Endothelial cell (in vitro differentiated cells): ENCODE data around the gene IGF2BP2. TPM values are rescaled to one million over a fixed set of nuclear protein-coding genes. Genes with fewer than 3 reads are reported as not detected.

Experiments
- DNase-seq: peaks from one replicate; pipeline ENCODE4 v3.0.0; 2021; ENCODE audit warnings: low spot score
- H3K27ac Mint-ChIP-seq: one replicate; pipeline ENCODE4 v1.8.0; 2021; ENCODE audit warnings: mixed read lengths, inconsistent platforms; ENCODE audit not compliant: unreplicated experiment
- H3K27me3 Mint-ChIP-seq: one replicate; pipeline ENCODE4 v1.8.0; 2021; ENCODE audit warnings: mild to moderate bottlenecking, moderate library complexity, mixed read lengths, inconsistent platforms; ENCODE audit not compliant: unreplicated experiment
- H3K36me3 Mint-ChIP-seq: one replicate; pipeline ENCODE4 v1.8.0; 2021; ENCODE audit warnings: mild to moderate bottlenecking, low read depth, mixed read lengths, inconsistent platforms; ENCODE audit not compliant: unreplicated experiment
- H3K4me1 Mint-ChIP-seq: one replicate; pipeline ENCODE4 v1.8.0; 2021; ENCODE audit warnings: mild to moderate bottlenecking, mixed read lengths, inconsistent platforms; ENCODE audit not compliant: unreplicated experiment
- H3K4me3 Mint-ChIP-seq: one replicate; pipeline ENCODE4 v1.8.0; 2021; ENCODE audit warnings: mild to moderate bottlenecking, mixed read lengths, inconsistent platforms; ENCODE audit not compliant: unreplicated experiment
- H3K9me3 Mint-ChIP-seq: one replicate; pipeline ENCODE4 v1.8.0; 2021; ENCODE audit warnings: mixed read lengths, inconsistent platforms; ENCODE audit not compliant: unreplicated experiment
- total RNA-seq: library from RNA; stranded (reverse); fragmentation: NEBNext Ultra II Directional; extraction: Animal tissue kit (Norgen Biotek cat#: 25700); gene quantifications from one replicate; pipeline ENCODE4 v1.2.1, GENCODE V29; 2021; ENCODE audit not compliant: unreplicated experiment
- TF ChIP-seq, protein P1 (sequence below): fragments of 200-600 bp; sonication (generic); IDR thresholded peaks from one replicate; pipeline ENCODE4 v1.5.0; 2021; ENCODE audit warnings: antibody characterized with exemption; ENCODE audit not compliant: unreplicated experiment

The IGF2BP2 gene
- total RNA-seq, 1 donor from 2014 or later = 165 TPM

DNA sequence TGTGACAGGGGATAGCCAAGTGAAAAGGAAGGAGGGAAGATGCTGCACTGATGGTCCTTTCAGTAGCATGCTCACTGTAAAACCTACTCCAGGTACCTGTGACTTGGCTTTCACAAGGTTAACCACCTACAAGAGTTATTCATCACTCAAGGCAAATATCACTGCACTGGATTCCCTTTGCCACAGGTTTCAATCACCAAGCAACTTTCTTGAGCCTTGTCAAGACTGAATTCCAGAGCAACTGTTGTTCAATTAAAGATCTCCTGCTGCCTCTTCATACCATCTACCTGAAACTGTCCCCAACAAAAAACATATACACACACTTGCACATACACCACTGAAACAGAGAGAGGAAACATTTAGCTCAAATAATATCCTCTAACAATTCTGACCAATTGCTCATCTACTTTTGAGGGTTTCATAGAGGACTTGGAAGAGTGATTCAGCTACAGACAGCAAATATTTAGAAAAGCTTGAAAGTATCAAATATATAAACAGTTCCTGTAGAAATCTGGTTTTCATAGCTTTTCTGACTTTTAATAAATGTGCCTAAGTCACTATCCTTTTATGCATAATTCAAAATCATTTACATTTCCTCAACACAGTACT, 6.5 kb downstream of the IGF2BP2 start:
- Mint-ChIP-seq H3K27ac (no peak overlapping the region), H3K4me3 (peak overlapping the region; percentile 6), H3K36me3 (no peaks in the 10 kb centered on the region), H3K9me3 (no peaks in the 10 kb centered on the region), H3K4me1 (peaks cover 59% of the 10 kb centered on the region), H3K27me3 (peaks cover 7% of the 10 kb centered on the region)
- TF ChIP-seq, protein P1, sequence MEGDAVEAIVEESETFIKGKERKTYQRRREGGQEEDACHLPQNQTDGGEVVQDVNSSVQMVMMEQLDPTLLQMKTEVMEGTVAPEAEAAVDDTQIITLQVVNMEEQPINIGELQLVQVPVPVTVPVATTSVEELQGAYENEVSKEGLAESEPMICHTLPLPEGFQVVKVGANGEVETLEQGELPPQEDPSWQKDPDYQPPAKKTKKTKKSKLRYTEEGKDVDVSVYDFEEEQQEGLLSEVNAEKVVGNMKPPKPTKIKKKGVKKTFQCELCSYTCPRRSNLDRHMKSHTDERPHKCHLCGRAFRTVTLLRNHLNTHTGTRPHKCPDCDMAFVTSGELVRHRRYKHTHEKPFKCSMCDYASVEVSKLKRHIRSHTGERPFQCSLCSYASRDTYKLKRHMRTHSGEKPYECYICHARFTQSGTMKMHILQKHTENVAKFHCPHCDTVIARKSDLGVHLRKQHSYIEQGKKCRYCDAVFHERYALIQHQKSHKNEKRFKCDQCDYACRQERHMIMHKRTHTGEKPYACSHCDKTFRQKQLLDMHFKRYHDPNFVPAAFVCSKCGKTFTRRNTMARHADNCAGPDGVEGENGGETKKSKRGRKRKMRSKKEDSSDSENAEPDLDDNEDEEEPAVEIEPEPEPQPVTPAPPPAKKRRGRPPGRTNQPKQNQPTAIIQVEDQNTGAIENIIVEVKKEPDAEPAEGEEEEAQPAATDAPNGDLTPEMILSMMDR = no peak
- DNase-seq = no peak

DNA sequence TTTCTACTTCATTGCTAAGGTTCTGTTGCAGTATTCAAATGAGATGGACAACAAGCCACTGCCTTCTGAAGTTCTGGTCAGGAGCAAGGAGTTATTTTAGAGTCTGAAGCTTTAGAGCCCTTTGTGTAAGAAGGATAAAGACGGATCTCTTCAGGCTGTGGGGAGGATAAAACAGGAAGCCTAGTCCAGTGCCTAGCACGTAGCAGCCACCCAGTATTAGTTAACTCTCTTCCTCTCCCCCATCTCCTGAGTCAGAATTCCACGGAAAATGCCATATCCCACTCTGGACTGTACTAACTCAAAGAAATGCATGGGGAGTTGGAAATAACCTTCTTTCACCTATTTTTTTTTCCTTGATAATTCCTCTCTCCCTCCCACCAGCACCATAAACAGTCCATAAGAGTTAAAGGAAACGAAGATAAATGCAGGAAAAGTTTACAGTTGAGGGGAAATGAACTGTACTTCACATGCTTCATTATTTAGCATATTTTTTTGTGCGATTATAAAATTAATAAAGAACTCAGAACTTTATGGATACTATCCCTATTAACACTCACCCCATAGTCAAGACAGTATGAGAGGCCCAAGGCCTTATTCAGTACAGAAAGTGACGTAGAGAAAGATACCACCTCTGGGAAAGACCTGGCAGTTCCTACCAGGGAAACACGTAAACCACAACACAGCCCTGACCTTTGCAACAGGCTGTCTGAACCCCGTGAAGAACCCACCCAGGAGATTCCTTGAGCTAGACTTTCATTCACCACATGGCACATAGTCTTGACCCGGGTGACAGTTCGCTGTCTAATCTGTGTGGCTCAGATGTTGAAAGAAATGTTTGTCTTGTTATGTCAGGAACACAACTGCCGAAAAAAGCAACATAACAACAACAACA, 9.2 kb downstream of the IGF2BP2 start:
- DNase-seq = no peak
- Mint-ChIP-seq H3K27ac (peak overlapping the region; percentile 97), H3K4me1 (peaks cover 57% of the 10 kb centered on the region), H3K9me3 (no peaks in the 10 kb centered on the region), H3K36me3 (no peaks in the 10 kb centered on the region), H3K4me3 (peak overlapping the region; percentile 58), H3K27me3 (peaks cover 3% of the 10 kb centered on the region)
- TF ChIP-seq, protein P1 = no peak

DNA sequence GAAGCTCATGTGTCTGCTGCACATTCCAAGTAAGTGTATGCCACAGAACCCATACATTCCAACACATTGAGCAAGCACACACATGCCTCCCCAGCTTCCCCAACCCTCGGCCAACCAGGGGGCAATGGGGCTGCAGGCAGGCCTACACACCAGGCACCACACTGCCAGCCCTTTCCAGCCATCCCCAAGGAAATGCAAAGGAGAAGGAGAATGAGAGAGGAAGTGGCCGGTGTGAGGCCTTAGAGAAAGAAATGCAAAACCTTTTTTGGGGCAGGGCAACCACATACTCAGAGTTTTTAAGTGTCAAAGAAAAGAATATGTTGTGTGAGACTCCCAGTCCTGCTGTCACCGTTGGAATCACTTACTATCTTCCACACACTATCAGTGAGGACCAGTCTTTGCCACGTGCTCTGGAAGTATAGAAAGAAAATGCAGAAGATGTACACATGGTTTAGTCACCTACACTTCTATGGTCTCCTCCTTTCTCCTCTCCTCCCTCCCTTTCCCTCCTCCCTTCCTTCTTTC, 11.1 kb downstream of the IGF2BP2 start:
- no peak for DNase-seq
- H3K4me1 Mint-ChIP-seq = peaks cover 49% of the 10 kb centered on the region

DNA sequence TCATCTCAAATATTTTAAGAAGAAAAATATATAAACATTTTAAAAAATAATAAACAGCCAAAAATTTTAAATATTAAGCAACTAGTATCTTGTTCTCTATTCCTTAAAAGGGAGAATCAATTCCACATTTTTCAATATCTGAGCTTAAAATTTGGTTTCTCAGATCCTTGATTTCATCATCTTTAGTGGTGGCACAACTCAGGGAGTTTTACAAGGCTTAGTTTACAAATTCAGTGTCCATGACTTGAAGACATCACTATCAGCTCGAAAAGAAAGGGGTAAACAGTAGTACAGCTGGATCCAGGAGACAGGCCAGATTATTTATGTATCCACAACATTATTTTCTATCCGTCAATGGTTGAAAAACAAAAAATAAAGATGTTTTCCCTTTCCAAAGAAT, 11.6 kb downstream of the IGF2BP2 start:
- TF ChIP-seq, protein P1 = no peak
- H3K4me3 Mint-ChIP-seq = peak overlapping the region; percentile 59
- H3K27me3 Mint-ChIP-seq = peaks cover 3% of the 10 kb centered on the region
- no peak for DNase-seq
- H3K27ac Mint-ChIP-seq = peak overlapping the region; percentile 70
- no peaks in the 10 kb centered on the region for H3K36me3 Mint-ChIP-seq
- H3K9me3 Mint-ChIP-seq = no peaks in the 10 kb centered on the region
- peaks cover 46% of the 10 kb centered on the region for H3K4me1 Mint-ChIP-seq

More for the DNA sequence above, 11.1 kb downstream of the IGF2BP2 start:
- Mint-ChIP-seq H3K27me3 (peaks cover 3% of the 10 kb centered on the region), H3K9me3 (no peaks in the 10 kb centered on the region), H3K36me3 (no peaks in the 10 kb centered on the region), H3K27ac (peak overlapping the region; percentile 81), H3K4me3 (peak overlapping the region; percentile 69)
- TF ChIP-seq, protein P1 = no peak
